C4-2B (cell line): ENCODE results near the gene TAF1B.

Experiments
- ZFX ChIP-seq: fragments of 450-650 bp; IDR thresholded peaks from 2 replicates; pipeline ENCODE4 v1.6.1; 2017
- TF ChIP-seq, protein P1 (sequence below): fragments of 450-650 bp; conservative IDR thresholded peaks from 2 replicates; pipeline ENCODE4 v1.5.1; 2017; ENCODE audit warnings: mild to moderate bottlenecking

DNA sequence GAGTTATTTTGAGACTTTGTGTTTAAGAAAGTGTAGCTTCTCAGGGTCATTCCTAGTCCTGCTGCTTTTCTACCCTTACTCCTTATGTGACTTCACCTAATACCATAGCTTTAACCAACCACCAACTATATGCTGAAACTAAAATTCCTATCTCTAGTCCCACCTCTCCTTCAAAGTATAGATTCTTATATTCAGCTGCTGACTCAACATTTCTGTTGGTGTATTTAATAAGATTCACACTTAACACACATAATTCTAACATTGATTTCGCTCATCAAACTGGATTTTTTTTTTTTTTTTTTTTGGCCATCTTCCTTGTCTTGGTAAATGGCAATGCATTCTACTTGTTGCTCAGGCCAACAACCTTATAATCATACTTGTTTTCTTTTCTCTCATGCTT lies 30.1 kb downstream of the TAF1B start:
- TF ChIP-seq, protein P1, sequence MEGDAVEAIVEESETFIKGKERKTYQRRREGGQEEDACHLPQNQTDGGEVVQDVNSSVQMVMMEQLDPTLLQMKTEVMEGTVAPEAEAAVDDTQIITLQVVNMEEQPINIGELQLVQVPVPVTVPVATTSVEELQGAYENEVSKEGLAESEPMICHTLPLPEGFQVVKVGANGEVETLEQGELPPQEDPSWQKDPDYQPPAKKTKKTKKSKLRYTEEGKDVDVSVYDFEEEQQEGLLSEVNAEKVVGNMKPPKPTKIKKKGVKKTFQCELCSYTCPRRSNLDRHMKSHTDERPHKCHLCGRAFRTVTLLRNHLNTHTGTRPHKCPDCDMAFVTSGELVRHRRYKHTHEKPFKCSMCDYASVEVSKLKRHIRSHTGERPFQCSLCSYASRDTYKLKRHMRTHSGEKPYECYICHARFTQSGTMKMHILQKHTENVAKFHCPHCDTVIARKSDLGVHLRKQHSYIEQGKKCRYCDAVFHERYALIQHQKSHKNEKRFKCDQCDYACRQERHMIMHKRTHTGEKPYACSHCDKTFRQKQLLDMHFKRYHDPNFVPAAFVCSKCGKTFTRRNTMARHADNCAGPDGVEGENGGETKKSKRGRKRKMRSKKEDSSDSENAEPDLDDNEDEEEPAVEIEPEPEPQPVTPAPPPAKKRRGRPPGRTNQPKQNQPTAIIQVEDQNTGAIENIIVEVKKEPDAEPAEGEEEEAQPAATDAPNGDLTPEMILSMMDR: no peak
- no peak for TF ChIP-seq ZFX
